ENCODE data around the gene MTA1.

MTA1 gene

DNA sequence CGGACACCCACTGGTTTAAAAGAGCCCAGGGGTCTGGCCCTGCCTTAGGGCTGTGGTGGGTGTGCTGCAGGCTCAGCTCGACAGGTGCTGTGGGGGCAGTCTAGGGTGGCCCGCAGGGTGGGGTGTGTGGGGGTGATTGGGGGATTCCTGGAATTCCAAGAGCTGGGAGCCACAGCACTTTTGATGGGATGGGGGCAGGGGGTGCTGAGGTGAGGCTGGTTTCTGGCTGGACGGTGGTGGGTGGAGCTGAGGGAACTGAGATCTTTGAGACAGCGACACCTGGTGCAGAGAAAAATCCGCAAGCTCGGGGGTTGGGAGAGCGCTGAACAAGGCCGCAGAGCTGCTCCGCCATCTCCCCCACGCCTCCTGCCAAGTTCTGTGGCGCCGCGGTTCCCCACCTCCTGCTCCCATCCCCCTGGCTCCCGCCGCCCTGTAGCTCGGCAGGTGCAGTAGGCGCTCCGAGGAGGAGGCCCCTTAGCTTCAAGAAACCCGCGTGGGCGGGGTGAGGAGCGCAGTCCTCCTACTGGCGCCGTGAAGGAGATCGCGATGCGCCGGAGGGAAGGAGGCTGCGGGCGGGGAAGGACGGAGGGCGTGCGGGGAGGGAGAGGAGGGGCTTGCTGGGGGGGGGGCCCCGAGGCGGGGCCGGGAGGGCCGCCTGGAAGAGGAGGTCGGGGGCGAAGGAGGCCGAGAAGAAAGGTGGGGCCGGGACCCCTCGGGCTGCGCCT, 70.1 kb downstream of the MTA1 start:
- peak; percentile 89 to 97 (median 97) for DNase-seq

DNA sequence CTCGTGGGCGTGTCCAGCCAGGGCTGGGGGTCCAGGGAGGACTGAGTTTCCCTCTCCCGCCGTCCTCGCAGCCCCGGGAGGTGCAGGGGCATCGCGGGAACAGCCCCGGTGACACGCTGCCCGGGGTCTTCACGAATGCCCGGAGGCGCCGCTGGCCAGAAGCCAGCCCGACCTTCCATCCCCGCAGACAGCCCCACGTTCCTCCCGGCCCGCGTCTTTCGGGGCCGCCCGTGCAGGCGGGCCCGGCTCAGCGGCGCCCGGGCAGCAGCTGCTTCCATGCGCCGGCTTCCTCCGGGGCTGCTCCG, 70.6 kb downstream of the MTA1 start:
- peak in 1 of 3 experiments; percentile 83 for DNase-seq

DNA sequence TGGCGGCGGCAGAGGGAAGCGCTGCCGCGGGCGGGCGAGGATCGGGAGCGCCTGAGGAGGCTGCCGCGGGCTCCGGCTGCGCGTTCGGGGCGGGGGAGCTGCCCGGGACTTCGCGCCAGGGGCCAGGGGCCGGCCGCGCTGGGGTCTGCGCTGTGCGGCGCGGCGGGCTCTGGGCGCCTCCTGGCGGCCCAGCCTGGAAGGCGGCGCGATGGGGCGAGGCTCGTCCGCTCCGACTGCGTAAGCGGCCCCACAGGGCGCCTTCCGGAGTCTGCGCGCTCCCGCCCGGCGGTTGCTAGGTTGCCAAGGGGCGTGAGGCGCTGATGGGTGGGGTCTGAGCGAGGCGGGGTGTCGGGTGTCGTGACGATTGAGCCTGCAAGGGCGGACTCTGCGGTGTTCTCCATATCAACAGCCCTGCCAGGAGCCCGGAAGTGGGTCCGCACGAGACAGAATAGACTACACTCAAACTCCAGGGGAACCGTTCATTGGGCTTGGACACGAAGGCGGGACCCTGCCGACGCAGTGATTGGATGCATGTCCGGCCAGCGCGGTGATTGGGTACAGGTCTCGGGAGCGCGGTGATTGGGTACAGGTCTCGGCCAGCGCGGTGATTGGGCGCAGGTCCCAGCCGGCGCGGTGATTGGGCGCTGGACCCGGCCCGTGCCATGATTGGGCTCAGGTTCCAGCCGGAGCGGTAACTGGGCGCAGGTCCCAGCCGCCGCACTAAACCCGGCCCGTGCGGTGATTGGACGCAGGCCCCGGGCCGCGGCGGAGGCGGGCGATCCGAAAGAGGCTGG, 71.1 kb downstream of the MTA1 start, which contains the start of gene TEDC1:
Gene TEDC1 (plus strand): TSS at position 675 of the 794 bp plus-strand sequence. CDS start 130 bp downstream, outside the sequence.
- peak; percentile 99 to 100 (median 100) for DNase-seq

DNA sequence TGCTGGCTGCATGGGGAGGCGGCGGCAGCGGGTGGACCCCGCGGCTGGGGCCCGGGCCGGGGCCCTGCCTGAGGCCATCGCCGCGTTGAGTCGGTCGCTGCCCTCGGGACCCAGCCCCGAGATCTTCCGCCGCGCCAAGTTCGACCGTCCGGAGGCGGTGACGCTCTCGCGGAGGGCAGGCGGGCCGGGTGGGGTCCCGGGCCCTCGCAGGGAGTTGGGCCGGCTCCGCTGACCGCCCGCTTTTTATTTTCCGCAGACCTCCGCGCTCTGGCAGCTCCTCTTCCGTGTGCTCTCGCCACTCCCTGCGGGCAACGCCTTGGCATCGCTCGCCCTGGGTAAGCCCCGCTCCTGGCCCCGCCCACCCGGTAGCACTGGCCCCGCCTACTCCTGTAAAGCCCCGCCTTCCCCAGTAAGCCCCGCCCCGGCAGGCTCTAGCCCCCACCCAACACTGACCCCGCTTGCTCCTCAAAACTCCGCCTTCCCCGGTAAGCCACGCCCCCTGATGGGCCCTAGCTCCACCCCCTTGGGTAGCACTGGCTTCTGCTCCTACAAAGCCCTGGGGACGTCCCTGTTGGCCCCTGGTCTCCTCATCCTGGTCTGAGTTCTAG, 71.8 kb downstream of the MTA1 start:
- DNase-seq: peak; percentile 61 to 85 (median 73)

DNA sequence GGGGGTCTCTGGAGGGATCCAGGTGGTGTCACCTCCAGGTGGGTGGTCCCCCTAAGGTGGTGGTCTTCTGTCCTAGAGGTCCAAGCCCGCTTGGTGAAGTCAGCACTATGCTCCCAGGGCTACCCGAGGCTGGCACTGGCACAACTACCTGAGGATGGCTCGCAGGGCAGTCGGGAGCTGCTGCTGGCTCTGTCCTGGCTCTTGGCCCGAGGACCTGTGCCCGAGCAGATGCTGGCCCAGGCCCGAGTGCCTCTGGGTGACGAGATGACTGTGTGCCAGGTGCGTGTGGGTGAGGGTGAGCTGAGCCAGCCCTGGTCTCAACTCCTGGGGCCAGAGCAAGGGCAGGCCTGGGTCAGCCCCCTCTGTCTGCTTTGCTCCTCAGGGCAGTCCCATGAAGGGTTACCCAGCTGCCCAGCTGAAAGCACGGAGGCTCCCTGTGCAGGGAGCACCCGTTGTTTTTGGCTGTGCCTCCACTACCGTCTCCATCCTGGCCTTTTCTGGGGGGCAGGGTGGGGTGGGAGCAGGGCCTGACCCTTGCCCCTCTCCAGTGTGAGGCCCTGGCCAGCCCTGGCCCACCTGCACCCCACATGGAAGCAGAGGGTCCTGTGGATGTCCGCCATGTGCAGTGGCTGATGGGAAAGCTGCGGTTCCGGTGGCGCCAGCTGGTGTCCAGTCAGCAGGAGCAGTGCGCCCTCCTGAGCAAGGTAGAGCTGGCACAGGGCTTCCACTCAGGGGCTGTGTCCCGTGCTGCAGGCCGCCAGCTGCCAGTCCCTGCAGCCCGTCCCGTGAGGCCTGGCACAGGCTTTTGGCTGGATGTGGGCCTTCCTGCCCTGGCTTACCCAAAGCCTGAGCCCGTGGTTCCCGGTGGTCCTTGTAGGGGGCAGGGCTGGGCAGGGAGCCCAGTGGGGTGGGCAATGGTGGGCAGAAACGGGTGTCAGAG, 72.7 kb downstream of the MTA1 start:
- DNase-seq: no peak

DNA sequence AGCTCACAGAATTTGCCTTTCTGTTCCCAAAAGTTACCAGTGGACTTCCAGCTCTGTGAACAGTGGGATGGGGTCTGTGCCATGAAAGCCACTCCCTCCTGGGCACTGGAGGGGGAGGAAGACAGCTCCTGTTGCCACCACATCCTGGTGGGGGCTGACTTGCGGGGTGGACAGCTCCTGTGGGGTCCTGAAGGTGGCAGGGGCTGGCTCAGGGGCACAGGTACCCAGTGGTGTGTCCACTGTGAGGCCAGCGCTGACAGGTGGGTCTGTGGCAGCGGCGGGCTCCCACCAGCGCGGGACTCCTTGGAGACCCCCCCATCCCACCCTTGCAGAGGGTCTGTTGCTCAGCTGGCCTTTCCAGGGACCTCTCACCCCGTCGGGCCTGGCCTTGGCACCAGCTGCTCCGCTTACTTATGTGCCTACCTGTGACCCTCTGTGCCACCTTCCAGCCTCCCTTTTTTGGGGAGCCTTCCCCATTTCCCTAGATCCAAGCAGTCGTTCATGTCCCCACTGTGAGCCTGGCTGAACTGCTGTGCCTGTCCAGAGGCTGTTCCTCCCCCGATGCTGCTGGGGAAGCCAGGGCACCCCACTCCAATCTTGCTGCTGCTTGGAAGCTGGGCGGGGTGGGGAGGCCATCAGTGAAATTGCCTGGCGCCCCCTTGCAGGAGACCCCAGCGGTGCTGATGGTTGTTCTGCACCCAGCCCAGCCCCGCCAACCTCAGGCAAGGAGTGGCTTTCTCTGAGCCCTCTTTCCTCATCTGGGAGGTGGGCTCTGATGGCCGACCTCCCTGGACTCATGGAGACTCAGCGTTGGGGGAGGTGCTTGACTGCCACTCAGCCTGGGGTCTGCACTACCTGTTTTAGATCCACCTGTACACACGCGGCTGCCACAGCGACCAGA, 73.6 kb downstream of the MTA1 start:
- DNase-seq: no peak

DNA sequence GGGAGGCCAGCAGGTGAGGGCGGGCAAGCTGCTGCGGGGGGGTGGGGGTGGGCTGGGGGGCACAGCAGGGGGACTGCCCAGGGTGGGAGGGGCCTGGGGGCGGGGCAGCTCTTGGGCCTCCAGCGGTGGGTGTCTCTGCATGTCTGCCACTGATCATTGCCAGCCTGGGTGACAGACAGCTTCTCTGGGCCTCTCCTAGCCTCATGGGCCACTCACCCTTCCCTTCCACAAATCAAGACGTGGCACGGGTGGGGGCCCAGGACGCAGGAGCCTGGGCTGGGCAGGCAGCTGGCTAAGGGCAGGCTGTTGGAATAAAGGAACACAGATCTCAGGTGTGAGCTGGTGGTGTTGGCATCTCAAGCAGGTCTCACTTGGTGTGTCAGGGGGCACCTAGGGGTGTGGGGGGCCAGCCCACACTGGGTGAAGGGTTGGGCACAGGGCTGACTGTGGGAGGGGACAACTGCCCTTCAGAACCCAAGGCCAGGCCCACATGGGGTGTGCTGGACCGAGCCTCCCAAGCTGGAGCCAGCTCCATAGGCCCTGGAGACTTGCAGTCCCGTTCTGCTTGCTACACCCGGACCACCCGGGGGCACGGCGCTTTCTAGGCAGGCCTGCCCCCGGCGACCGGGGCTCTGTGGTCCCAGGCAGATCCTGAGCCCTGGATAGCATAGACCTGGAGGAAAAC, 74.4 kb downstream of the MTA1 start:
- DNase-seq: no peak

DNA sequence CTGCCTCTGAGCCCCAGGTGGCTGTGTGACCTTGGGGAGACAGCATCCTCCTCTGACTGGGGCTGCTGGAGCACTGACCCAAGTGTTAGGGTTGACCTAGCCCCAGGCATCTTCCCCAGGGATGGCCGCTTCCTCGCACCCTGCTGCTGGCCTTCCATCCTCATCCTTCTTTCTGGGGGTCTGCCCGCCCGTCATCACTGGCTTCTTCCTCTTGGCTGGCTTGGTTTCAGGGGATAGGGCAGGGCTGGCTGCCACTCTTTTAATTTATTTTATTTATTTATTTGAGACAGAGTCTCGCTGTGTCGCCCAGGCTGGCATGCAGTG, 74.9 kb downstream of the MTA1 start:
- DNase-seq: no peak

DNA sequence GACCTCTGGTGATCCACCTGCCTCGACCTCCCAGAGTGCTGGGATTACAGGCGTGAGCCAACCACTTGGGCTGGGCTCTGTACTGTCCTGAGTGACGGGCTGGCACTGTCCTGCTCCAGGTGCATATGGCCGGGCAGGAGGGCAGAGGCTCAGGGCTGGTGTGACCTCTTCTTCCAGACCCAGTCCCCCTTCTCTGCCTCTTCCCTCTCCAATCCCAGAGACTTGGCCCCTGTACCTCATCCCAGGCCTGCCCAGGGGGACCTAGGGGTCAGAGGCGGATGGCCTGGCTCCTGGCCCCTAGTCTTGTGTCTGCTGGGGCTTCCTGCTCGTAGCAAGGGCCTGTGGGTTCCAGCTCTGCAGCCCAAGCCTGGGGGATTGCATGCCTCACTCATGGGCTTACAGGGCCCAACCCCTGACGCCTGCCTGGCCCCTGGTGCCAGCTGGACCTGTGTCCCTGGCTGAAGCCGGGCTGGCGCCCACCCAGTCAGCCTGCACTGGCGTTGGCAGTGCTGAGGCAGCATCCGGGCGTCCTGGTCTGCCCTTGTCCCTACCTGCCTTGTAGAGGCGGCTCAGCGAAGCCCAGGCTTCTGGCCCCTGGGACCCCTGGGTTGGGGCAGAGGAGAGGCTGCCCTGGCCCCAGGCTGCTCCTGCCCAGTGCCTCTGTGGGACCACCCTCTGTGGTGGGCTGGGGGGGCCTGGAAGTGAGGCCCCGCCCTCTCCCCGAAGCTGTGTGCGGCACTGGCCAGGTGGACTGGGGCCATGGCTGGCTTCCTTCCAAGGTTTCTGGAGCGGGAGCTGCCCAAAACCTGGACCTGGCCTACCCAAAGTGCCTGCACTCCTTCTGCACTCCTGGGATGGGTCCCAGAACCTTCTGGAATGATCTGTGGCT, 75.7 kb downstream of the MTA1 start:
- no peak for DNase-seq

DNA sequence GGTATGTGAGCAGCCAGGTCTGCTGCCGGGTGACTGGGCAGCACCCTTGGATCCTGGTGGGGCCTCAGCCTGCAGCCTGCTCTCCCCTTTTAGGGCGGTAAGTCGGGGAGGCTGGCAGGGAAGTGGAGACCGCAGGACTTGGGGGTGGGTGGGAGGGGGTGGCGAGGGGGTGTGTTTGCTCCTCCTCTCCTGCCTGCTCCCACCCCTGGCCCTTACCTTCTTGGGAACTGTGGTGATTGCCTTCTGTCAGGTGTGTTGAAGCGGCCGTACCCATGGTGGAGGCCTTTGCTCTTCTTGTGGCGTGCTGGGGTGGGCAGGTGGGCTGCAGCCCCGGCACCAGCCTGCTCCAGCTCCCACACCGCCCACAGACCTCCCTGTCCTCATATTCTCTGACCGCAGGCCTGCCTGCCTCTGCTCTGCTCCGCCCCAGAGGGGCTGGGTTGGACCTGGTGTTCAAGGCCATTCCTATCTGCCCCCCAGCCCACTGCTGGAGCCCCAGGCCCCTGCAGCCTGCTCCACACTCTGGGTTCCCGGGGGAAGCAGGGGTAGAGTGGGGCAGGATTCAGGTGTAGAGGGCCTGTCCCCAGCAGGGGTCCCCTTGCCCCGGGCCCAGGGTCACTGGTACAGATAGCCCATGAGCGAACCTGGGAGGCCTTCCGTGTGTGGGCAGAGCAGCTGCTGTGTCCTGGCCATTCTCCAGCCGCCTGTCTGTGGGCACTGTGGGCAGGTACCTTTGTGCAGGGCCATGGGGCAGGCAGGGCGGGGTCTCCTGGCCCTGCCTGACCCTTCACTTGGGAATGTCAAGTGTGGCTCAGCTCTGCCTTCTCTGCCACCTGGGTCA, 76.6 kb downstream of the MTA1 start:
- DNase-seq: no peak

DNA sequence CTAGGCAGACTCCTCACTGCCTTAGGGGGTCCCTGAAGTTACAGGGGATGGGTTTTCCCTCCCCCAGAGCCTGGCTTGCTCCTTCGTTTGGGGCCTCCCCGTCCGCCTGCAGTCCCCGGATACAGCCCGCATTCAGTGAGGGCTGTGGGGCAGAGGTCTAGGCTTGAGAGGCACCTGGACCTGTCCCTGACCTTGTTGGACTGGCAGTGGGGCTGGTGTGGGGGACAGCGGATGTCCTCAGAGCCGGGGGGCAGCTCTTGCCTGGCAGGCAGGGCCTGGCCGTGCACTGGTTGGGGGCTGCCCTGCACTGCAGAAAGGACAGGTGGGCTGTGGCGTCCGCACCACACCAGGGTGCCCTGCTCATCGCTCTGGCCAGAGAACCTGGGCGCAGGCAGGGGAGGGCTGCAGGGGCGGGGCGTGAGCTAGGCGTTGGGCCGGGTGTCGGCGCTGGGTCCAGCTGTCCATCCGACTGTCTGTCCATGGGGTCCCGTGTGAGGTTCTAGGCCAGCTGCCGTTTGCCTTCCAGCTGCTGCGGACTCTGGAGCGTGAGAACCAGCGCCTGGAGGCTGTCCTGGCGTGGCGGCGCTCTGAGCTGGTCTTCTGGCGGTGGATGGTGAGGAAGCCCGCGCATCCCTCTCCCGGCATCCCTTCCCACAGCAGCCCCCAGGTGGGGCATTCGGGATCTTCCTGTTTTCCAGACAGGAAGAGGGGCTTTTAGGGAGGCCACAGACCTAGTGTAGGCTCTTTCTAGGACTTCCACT, 77.4 kb downstream of the MTA1 start:
- DNase-seq: no peak

DNA sequence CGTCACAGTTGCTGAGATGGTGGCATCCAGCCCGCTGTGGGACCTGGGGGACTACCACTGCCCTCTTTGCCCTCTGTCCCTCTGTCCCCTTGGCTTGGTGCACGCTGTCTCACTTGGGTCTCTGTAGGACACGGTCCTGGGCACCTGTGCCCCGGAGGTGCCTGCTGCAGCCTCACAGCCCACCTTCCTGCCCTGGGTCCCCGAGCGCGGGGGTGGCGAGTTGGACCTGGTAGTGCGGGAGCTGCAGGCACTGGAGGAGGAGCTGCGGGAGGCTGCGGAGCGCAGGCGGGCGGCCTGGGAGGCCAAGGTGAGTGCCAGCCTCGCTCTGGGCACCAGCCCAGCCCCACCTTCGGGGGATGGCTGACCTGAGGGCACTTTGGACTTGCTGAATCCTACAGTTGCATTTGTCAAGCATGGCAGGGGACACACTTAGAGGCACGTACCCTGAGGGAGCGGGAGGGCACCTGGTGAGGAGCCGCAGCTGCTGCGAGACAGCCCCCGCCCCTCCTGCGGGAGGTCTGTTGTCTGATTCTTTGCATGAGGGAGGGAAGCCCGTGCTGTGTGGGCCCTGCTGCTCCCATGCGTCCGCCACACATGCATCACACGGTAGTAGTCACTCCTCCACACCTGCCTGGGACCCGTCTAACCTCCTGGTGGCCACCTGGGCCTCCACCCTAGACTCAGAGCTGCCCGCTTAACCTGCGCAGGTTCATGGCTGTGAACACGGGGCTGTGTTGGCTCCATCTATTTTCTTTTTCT, 78.2 kb downstream of the MTA1 start:
- peak in 2 of 3 experiments; percentile 91 to 96 for DNase-seq

DNA sequence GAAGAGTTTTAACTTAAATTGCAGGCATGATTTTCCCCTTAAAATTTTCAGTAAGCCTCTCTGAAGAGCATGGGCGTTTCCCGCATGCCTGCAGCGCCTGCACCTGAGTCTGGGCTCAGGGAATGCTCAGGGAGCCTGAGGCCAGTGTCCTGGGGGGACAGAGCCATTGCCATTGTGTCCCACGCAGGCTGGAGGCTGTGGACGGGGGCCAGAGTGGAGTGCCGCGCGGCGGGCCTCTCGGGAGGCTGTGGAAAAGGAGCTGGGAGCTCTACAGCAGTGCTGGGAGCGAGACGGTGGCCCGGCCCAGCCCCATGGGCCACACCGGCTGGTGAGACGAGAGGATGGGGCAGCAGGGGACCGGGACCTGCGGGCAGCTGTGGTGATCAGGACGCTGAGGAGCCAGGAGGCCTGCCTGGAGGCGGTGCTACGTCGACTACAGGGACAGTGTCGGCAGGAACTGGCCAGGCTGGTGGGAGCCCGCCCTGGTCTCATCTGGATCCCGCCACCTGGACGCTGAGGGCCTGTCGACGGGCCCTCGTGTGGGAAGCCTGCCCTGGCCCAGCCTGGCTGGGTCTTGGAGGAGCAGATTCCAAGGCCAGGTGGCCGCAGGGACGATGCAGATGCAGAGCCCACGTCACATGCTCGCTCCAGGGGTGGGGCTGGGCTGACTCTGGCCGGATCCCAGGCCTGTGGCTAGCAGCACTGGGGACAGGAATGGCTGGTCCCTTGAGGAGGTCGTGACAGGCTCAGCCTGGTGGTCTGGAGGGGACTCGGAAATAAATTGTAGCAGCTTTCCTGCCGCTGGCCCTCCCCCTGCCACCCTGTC, 79.0 kb downstream of the MTA1 start:
- DNase-seq: no peak

DNA sequence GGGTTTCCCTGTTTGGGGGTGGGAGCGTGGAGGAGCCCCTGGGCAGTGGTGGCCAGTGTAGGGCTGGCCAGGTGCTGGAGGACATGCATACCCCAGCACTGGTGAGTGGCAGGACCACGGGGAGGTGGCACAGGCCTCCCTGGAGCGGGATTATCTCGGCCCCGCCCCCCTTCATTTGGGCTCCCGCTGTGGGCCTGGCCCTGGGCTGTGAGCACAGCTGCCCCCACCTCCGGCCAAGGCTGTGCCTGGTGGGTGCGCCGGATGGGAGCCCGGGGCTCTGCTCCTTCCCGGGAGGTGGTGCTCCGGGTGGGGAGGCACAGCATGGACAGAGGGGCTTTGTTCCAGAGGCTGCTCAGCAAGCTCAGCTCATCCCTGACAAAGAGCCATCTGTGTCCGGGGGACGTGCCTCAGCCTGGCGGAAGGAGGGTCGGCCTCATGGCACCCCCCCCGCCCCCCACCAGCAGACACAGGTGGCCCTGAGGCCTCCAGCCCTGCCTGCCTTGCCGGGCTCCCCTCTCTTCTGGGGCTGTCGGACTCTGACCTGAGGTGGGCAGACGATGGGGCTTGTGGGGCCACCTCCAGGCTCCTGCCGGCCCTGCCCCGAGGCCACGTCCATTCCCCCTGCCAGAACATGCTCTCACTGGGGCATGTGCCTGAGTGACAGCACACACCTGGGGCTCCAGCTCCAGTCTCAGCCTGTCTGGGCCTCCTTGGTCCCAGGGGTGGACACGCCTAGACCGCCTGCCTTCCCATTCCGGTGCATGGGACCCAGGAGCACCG, 79.8 kb downstream of the MTA1 start:
- no peak for DNase-seq

DNA sequence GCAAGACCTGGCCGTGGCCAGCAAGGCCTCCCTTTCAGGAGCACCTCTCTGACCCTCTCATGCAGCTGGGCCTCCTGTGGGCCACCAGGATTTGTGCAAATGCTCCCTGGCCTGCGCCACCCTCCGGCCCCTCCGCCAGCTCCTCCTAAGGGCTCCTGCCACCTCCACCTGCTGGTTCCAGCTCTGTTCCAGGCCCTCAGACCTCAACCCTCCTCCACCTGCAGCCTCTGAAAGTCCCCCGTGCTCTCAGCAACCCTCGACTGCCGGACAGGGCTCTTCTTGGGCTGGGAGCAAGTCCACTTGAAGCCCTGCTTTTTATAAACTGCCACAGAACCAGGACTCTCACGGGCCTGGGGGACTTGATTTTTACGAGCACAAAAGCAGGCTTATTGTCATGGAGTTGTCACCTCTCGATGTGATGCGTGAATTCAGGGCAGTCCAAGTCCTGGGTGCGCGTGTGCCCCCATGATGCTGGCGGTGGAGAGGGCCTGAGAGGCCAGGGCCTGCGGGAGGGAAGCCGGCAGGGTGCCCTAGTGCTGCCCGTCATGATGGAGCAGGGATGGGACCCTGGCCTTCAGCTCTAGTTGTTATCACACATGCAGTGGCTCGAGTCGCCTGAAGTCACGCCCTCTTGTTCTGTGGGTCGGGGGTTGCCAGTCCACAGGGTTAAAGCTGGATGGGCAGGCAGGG, 80.6 kb downstream of the MTA1 start:
- no peak for DNase-seq
